ENCODE data around the gene GDF15.
A peak's percentile ranks its signal among the peaks of the same experiment; 100 is the strongest.

GDF15 gene

GRCh38 chr19:18391509-18392075 lies 5.6 kb downstream of the GDF15 start:
- H3K9ac ChIP-seq: peak overlapping the region in 5 of 11 experiments; percentile 15 to 86 (median 66); a peak in 8 of 22 replicates
- H3K4me2 ChIP-seq: peak overlapping the region in 8 of 11 experiments; percentile 56 to 99 (median 80); a peak in 15 of 22 replicates
- H3K27ac ChIP-seq: peak overlapping the region in 6 of 11 experiments; percentile 33 to 85 (median 54); a peak in 9 of 22 replicates
- peak overlapping the region in 3 of 10 experiments; percentile 32 to 97 (median 81); a peak in 6 of 20 replicates for H3K4me3 ChIP-seq
- H3K9me3 ChIP-seq (replicated peaks in 1 of 11): no peaks in the 10 kb centered on the region
- peaks cover 0 to 70% (median 0%) of the 10 kb centered on the region in 11 experiments; a peak in 5 of 22 replicates for H4K20me1 ChIP-seq
- peaks cover 0 to 52% (median 34%) of the 10 kb centered on the region in 11 experiments; a peak in 17 of 22 replicates for H3K27me3 ChIP-seq
- peaks cover 27 to 100% (median 48%) of the 10 kb centered on the region in 10 experiments for H3K4me1 ChIP-seq
- TF ChIP-seq Cebpa-rat (IDR thresholded peaks at IDR 0.05): no peak
- H3K36me3 ChIP-seq: peaks cover 0 to 83% (median 0%) of the 10 kb centered on the region in 11 experiments; a peak in 6 of 22 replicates

DNA sequence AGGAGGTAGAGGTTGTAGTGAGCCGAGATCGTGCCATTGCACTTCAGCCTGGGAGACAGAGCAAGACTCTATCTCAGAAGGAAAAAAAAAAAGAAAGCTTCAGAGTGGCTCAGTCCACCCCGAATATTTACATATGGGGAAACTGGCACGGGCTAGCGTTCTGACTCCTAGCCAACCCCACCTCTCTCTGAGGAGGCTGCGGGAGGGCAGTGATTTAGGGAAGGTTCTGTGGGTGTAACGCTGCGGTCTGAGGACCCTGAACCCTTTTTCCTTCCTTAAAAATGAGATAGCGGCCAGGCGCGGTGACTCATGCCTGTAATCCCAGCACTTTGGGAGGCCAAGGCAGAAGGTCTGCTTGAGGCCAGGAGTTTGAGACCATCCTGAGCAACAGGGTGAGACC lies 6.5 kb downstream of the GDF15 start:
- Histone ChIP-seq H3K27ac (peak overlapping the region in 6 of 11 experiments; percentile 40 to 85 (median 74); a peak in 12 of 22 replicates), H4K20me1 (peaks cover 0 to 68% (median 0%) of the 10 kb centered on the region in 11 experiments; a peak in 5 of 22 replicates), H3K4me2 (peak overlapping the region; percentile 15 to 99 (median 66))

GRCh38 chr19:18392926-18393325 lies 7.0 kb downstream of the GDF15 start:
- peaks cover 0 to 88% (median 0%) of the 10 kb centered on the region in 11 experiments; a peak in 6 of 22 replicates for H3K36me3 ChIP-seq
- peaks cover 0 to 48% (median 20%) of the 10 kb centered on the region in 11 experiments; a peak in 17 of 22 replicates for H3K27me3 ChIP-seq
- peak overlapping the region in 5 of 11 experiments; percentile 10 to 86 (median 77); a peak in 10 of 22 replicates for H3K9ac ChIP-seq
- H3K4me1 ChIP-seq: peaks cover 22 to 100% (median 45%) of the 10 kb centered on the region in 10 experiments
- H3K4me2 ChIP-seq: peak overlapping the region; percentile 15 to 99 (median 66); a peak in 21 of 22 replicates
- TF ChIP-seq Cebpa-rat (IDR thresholded peaks at IDR 0.05): no peak
- H3K9me3 ChIP-seq (replicated peaks in 1 of 11): no peaks in the 10 kb centered on the region
- peak overlapping the region in 6 of 11 experiments; percentile 40 to 85 (median 74); a peak in 12 of 22 replicates for H3K27ac ChIP-seq
- H4K20me1 ChIP-seq: peaks cover 0 to 68% (median 0%) of the 10 kb centered on the region in 11 experiments; a peak in 5 of 22 replicates
- peak overlapping the region in 4 of 10 experiments; percentile 21 to 97 (median 78); a peak in 6 of 20 replicates for H3K4me3 ChIP-seq

More for the DNA sequence above, 6.5 kb downstream of the GDF15 start:
- peaks cover 23 to 100% (median 46%) of the 10 kb centered on the region in 10 experiments for H3K4me1 ChIP-seq
- H3K9ac ChIP-seq: peak overlapping the region in 6 of 11 experiments; percentile 10 to 86 (median 66); a peak in 10 of 22 replicates
- no peak for TF ChIP-seq Cebpa-rat (IDR thresholded peaks at IDR 0.05)
- H3K27me3 ChIP-seq: peaks cover 0 to 50% (median 26%) of the 10 kb centered on the region in 11 experiments; a peak in 17 of 22 replicates
- no peaks in the 10 kb centered on the region for H3K9me3 ChIP-seq (replicated peaks in 1 of 11)
- peaks cover 0 to 90% (median 0%) of the 10 kb centered on the region in 11 experiments; a peak in 6 of 22 replicates for H3K36me3 ChIP-seq
- H3K4me3 ChIP-seq: peak overlapping the region in 4 of 10 experiments; percentile 25 to 97 (median 78); a peak in 7 of 20 replicates

DNA sequence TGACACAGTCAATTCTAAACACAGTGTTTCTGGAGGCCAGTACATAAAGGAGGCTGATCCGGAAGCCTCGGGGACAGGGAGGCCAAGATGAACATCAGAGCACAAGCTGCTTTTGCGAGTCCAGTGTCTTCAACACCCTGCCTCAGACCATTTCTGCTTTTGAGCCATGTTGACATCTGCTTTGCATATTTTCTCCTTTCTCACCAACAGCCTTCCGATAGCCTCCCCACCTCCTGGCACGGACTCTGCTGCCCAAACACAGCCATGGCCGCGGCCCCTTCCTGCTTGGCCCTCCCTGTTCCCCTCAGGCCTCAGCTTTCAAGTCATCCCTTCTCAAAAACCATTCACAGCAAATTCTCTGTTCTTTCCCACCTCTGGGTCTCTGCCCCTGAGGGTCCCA lies 7.9 kb downstream of the GDF15 start:
- H4K20me1 ChIP-seq: peaks cover 0 to 65% (median 0%) of the 10 kb centered on the region in 11 experiments; a peak in 5 of 22 replicates
- TF ChIP-seq Cebpa-rat (IDR thresholded peaks at IDR 0.05): no peak

DNA sequence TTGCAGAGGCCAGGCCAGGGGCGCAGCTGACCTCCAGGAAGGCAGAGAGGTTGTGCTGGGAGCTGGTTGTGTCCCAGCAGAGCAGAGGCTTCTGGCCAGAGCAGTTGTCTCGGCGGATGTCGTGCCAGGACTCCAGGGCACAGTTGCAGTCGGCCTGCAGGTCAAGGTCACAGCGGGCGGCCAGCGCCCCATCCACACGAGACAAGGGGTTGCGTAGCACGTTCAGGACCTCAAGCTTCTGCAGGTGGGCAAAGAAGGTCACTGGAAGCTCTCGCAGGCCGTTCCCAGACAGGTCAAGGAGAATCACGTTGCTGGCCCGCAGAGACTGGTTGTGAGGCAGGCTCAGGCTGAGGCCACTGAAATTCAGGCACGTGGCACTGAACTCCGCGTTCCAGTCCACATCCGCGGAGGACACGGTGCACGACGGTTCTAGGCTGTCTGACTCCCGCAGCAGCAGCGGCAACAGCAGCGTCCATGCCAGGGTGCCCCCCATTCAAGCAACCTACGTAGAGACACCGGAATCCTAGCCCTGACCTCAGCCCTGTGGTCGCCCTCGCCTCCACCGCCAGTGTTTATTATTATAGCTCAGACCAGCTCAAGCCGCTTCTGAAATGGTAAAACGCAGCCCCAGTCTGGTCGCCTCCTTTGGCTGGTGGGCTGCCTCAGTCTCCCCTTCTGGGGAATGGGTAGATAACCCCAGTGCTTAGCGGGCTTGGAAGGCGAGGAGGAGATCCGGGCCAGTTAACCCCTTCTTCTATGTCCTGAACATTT lies 10.7 kb downstream of the GDF15 start:
- H3K9ac ChIP-seq: peak overlapping the region in 4 of 11 experiments; percentile 10 to 86 (median 80); a peak in 7 of 22 replicates
- peak overlapping the region in 4 of 11 experiments; percentile 6 to 85 (median 84); a peak in 5 of 22 replicates for H3K27ac ChIP-seq
- peaks cover 0 to 51% (median 0%) of the 10 kb centered on the region in 11 experiments; a peak in 6 of 22 replicates for H3K36me3 ChIP-seq
- peaks cover 19 to 100% (median 51%) of the 10 kb centered on the region in 10 experiments; a peak in 19 of 20 replicates for H3K4me1 ChIP-seq
- peak overlapping the region in 5 of 10 experiments; percentile 31 to 97 (median 76); a peak in 10 of 20 replicates for H3K4me3 ChIP-seq
- no peak for TF ChIP-seq Cebpa-rat (IDR thresholded peaks at IDR 0.05)
- H3K9me3 ChIP-seq (replicated peaks in 1 of 11): no peaks in the 10 kb centered on the region
- peaks cover 0 to 37% (median 0%) of the 10 kb centered on the region in 11 experiments; a peak in 4 of 22 replicates for H4K20me1 ChIP-seq
- H3K27me3 ChIP-seq: peaks cover 0 to 21% (median 0%) of the 10 kb centered on the region in 11 experiments; a peak in 5 of 22 replicates
- H3K4me2 ChIP-seq: peak overlapping the region; percentile 27 to 99 (median 74); a peak in 21 of 22 replicates

More for the DNA sequence above, 7.9 kb downstream of the GDF15 start:
- H3K27me3 ChIP-seq: peaks cover 0 to 40% (median 11%) of the 10 kb centered on the region in 11 experiments; a peak in 15 of 22 replicates
- H3K4me3 ChIP-seq: peak overlapping the region in 3 of 10 experiments; percentile 76 to 97 (median 81); a peak in 6 of 20 replicates
- H3K36me3 ChIP-seq: peaks cover 0 to 79% (median 0%) of the 10 kb centered on the region in 11 experiments; a peak in 6 of 22 replicates
- H3K4me2 ChIP-seq: peak overlapping the region in 6 of 11 experiments; percentile 1 to 99 (median 90); a peak in 10 of 22 replicates
- H3K9ac ChIP-seq: peak overlapping the region in 4 of 11 experiments; percentile 27 to 86 (median 80); a peak in 8 of 22 replicates
- peaks cover 16 to 100% (median 43%) of the 10 kb centered on the region in 10 experiments; a peak in 19 of 20 replicates for H3K4me1 ChIP-seq
- peak overlapping the region in 4 of 11 experiments; percentile 56 to 85 (median 83); a peak in 8 of 22 replicates for H3K27ac ChIP-seq
- no peaks in the 10 kb centered on the region for H3K9me3 ChIP-seq (replicated peaks in 1 of 11)

DNA sequence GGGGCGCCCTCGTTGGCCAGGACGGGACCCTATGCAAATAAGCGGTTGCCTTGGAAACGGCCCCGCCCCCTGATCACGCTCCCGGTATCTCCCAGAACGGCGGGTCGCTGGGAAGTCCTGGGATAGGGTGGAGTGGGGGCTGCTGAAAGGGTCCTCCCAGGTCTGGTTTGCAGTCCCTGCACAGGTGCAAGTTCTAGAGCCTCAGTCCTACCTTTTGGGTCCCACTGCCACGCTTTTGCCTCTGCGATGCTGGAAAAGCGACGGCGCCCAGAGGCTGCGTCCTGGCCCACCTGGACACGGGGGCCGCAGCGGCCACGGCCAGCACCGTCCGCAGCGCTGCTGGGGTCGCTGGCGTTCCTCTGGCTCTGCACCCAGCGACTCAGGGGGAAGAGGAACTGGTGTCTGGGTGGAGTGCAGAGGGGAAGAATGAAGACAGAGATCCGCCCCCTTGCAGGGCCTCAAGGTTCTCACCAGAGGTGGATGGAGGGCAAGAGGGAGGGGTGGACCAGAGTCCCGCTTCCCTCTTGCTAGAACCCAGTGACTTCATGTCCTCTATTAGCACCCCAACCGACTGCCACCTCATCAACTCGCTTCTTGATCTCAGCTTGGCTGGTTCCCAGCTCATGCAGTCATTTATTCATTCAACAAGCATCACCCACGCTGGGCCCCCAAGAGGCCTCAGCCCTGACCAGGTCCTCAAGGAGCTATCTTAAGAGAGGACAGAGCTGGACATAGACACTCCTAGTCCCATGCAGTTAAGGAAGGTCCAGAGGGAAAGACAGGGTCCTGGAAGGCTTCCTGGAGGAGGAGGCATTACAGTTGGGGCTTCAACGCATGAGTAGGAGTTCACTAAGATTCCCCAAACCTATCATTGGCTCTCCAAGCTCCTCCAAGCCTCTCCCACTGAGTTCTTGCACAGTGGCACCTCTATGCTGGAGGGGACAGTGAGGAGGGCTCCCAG lies 11.6 kb downstream of the GDF15 start, which contains the start of gene LRRC25:
Gene LRRC25 (minus strand): TSS at position 381 of the 961 bp plus-strand sequence. CDS start 659 bp downstream, outside the sequence.
- peaks cover 23 to 100% (median 51%) of the 10 kb centered on the region in 10 experiments for H3K4me1 ChIP-seq
- peak within 1 kb of the TSS; percentile 27 to 99 (median 74); a peak in 21 of 22 replicates for H3K4me2 ChIP-seq
- peaks cover 0 to 18% (median 0%) of the 10 kb centered on the region in 11 experiments; a peak in 4 of 22 replicates for H3K27me3 ChIP-seq
- H3K9ac ChIP-seq: peak within 1 kb of the TSS in 5 of 11 experiments; percentile 10 to 86 (median 77); a peak in 8 of 22 replicates
- H3K27ac ChIP-seq: peak within 1 kb of the TSS in 4 of 11 experiments; percentile 22 to 85 (median 84); a peak in 8 of 22 replicates
- peaks cover 0 to 45% (median 0%) of the 10 kb centered on the region in 11 experiments; a peak in 6 of 22 replicates for H3K36me3 ChIP-seq
- no peak for TF ChIP-seq Cebpa-rat (IDR thresholded peaks at IDR 0.05)
- no peaks in the 10 kb centered on the region for H3K9me3 ChIP-seq (replicated peaks in 1 of 11)
- peaks cover 0 to 30% (median 0%) of the 10 kb centered on the region in 11 experiments; a peak in 4 of 22 replicates for H4K20me1 ChIP-seq
- H3K4me3 ChIP-seq: peak within 1 kb of the TSS in 5 of 10 experiments; percentile 31 to 97 (median 76); a peak in 10 of 20 replicates

Measured in BLaER1 treated with 17β-estradiol and CSF1 and Interleukin-3, amounts not matched to agents 10 nM and 100 nM (cell line).